ENCODE data around the gene DNAJC4.

DNAJC4 gene

GRCh38 chr11:64208796-64209562 is 21.4 kb upstream of the DNAJC4 start:
- no peak for DNase-seq

DNA sequence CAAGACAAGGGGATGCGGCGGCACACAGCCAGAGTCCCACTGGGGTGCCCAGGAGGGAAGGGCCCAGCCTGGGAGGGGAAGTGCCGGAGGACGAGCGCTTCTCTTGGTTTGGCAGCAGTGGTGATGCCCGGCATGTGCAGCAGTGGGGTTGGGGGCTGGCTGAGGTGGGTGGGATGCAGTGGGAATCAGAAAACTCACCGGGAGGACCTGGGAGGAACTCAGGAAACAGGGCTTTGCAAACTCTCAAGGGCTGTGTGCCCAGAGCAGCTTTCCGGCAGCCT is 20.8 kb upstream of the DNAJC4 start:
- no peak for DNase-seq

GRCh38 chr11:64210301-64211020 is 19.9 kb upstream of the DNAJC4 start:
- no peak for DNase-seq

- no peak for DNase-seq
Measured at GRCh38 chr11:64211181-64211872, 19.0 kb upstream of the DNAJC4 start.

GRCh38 chr11:64216879-64217278 is 13.5 kb upstream of the DNAJC4 start:
- no peak for DNase-seq

- DNase-seq = no peak
Measured at GRCh38 chr11:64218628-64219353, 11.6 kb upstream of the DNAJC4 start.

GRCh38 chr11:64219354-64219684 is 11.0 kb upstream of the DNAJC4 start:
- DNase-seq = no peak

- DNase-seq = no peak
Measured at GRCh38 chr11:64219755-64220154, 10.6 kb upstream of the DNAJC4 start.

DNA sequence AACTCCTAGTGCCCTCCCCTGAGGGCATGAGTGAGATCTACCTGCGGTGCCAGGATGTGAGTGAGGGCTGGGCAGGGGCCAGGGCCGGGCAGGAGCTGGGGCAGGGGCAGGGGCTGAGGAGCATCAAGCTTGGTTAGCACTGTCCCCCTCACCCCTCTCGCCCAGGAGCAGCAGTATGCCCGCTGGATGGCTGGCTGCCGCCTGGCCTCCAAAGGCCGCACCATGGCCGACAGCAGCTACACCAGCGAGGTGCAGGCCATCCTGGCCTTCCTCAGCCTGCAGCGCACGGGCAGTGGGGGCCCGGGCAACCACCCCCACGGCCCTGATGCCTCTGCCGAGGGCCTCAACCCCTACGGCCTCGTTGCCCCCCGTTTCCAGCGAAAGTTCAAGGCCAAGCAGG is 10.1 kb upstream of the DNAJC4 start:
- DNase-seq = no peak

- DNase-seq = no peak
Measured at GRCh38 chr11:64220798-64221197, 9.6 kb upstream of the DNAJC4 start.

DNA sequence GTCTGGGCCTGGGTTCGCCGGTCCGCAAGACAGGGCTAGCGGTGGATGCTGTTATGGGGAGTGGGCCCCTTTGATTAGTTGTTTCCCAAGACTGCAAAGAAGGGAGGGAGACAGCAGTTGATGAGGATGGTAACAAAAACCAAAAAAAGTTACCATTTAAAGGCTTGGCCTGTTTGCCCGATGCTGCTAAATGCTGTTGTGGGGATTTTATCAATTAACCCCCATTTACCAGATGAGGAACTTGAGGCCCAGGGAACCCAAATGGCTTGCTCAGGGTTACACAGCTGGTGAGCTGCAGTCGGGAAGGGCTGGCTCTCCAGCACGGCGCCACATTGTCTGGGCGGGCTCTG is 7.7 kb upstream of the DNAJC4 start:
- DNase-seq = no peak

DNA sequence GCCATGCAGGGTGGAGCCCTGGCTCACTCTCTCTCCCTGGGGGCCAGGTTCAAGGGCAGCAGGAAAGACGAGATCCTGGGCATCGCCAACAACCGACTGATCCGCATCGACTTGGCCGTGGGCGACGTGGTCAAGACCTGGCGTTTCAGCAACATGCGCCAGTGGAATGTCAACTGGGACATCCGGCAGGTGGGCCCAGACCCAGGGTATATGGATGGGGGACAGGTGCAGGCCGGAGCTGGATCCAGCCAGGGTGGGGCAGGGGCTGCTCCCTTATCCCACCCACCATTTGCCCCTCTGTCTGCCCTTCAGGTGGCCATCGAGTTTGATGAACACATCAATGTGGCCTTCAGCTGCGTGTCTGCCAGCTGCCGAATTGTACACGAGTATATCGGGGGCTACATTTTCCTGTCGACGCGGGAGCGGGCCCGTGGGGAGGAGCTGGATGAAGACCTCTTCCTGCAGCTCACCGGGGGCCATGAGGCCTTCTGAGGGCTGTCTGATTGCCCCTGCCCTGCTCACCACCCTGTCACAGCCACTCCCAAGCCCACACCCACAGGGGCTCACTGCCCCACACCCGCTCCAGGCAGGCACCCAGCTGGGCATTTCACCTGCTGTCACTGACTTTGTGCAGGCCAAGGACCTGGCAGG is 7.2 kb upstream of the DNAJC4 start:
- no peak for DNase-seq

GRCh38 chr11:64224151-64224890 is 6.0 kb upstream of the DNAJC4 start:
- DNase-seq = no peak

GRCh38 chr11:64224891-64225607 is 5.3 kb upstream of the DNAJC4 start:
- DNase-seq = no peak

DNA sequence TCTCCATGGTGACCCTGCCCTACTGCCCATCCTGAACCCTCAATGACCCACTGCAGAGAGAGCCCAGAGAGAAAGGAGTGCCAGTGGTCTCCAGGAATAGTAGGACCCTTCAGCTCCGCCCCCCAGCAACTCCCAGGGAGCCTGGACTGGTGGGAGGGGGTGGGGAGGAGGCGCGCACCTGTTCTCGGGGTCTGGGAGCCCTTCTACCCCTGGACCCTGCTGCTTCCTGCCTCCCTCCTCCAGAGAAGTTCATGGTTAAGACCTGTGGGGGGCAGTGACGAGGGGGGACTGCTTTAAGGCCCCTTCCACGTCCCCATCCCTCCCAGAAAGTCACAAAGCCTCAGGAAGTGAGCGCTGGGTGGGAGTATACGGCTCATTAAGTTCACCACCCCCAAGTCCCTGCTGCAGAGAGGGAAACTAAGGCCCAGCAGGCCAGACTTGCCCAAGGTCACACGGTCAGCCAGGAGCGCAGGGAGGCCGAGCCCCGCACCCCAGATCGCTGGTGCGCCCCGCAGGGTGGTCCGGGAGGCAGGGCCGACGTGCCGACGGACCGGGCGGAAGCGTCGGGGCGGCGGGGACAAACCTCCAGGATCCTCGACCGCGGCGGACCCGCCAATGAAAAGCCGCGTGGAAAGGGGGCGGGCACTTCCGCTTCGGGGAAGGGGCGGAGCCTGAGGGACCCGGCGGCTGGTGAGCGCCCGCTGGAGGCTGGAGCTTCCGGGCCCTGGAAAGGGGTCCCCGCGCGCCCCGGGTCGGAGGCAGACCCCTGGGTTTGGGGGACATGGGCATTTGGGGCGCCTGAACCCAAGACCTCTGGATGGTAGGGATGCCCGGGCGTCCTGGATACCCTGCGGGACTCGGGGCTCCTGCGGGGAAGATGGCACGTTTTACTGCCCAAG is 4.5 kb upstream of the DNAJC4 start, which contains the start of the genes NUDT22 and TRPT1:
NUDT22 (plus strand) TSS at position 667 of the 899 bp plus-strand sequence. CDS start 379 bp downstream, outside the sequence.
TRPT1 (minus strand) TSS at position 579 of the 899 bp plus-strand sequence; CDS start at position 253, 326 bp downstream.
- peak; percentile 52 for DNase-seq

DNA sequence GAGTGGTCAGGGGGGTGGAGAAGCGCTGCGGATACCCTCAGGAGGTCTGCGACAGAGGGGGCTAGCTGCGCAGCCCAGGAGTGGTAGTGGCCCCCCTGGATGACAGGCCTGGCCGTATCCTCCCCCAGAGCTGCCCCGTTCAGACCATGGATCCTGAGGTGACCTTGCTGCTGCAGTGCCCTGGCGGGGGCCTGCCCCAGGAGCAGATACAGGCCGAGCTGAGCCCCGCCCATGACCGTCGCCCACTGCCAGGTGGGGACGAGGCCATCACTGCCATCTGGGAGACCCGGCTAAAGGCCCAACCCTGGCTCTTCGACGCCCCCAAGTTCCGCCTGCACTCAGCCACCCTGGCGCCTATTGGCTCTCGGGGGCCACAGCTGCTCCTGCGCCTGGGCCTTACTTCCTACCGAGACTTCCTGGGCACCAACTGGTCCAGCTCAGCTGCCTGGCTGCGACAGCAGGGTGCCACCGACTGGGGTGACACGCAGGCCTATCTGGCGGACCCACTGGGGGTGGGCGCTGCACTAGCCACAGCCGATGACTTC is 3.8 kb upstream of the DNAJC4 start:
- DNase-seq = no peak

DNA sequence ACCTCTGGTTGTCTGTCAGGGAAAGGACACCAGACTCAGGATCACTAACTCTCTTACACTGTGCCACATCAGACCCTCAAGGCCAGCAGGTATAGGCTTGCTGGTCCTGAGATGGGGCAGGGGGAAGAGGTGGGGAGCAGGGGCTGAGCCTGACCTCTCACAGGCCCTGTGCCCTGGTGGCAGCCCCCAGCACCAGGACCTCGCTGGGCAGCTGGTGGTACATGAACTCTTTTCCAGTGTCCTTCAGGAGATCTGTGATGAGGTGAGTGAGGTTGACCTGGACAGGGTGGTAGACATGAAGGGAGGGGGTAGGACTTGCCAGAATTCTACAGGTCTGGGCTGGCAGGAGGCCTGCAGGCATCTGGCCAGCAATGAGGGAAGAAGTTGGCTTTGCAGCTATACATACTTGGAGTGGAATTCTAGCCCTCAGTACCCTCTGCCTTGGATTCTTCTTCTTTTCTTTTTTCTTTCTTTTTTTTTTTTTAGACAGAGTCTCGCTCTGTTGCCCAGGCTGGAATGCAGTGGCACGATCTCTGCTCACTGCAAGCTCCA is 2.9 kb upstream of the DNAJC4 start:
- DNase-seq = no peak

DNA sequence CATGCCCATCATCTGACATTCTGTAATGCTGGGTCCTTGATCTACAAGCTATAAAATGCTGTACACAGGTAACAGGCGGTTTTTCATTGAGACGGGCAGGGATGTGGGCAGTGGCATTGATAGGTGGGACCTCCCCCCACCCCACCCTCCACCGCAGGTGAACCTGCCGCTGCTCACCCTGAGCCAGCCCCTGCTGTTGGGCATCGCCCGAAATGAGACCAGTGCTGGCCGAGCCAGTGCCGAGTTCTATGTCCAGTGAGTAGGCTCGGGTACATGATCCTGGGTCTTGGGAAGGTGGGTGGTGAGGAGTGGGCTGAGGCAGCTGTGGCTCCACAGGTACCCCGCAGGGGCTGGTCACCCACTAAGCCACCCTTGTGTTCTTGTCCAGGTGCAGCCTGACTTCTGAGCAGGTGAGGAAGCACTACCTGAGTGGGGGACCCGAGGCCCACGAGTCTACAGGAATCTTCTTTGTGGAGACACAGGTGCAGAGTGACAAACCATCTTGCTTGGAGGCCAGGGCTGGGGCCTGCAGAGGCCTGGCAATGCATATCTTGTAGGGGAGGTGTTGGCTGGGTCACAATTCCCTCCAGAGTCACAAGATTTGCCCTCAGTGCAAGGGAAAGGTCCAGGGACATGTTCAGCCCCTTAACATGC is 1.1 kb upstream of the DNAJC4 start:
- no peak for DNase-seq

DNA sequence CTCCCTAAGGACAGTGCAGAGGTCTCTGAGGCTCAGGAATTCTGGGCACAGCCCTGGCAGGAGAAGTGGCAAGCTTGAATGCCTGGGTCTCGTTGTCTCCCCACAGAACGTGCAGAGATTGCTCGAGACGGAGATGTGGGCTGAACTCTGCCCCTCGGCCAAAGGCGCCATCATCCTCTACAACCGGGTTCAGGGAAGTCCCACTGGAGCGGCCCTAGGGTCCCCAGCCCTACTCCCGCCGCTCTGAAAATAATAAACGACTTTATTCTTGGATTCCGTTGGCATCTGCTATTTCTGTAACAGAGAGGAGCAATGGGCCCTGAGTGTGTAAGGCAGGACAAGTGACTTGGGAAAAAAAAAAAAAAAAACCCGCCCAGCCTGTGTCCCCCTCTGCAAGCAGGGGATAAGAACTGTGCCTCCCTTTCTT is 591 bp upstream of the DNAJC4 start:
- no peak for DNase-seq

Data from NCI-H446 treated with DMSO at 0.1 percent for 48 hours (cell line).